Measurements from ENCODE around the gene SLC8A3.

GRCh38 chr14:70180718-70181117 is 8.0 kb downstream of the SLC8A3 start:
- TF ChIP-seq CTCF (IDR thresholded peaks at IDR 0.05) (no peak), TCF7L2 (IDR thresholded peaks at IDR 0.05; ENCODE audit: low read depth, low read length) (no peak), POLR2AphosphoS5 (IDR thresholded peaks at IDR 0.05; ENCODE audit: low read depth, low read length) (no peak), REST (IDR thresholded peaks at IDR 0.05; ENCODE audit: insufficient read depth in 1 of 2, low read depth in 2 of 2, low read length in 1 of 2) (no peak), SIN3A (IDR thresholded peaks at IDR 0.05; ENCODE audit: borderline replicate concordance, insufficient read depth, low read depth, low read length) (no peak)
